NCI-H82 treated with DMSO at 0.1 percent for 48 hours (cell line): ENCODE data around the gene TFF1.

Source experiments
- DNase-seq: peaks from one replicate; lab custom pipeline; 2025; ENCODE audit not compliant: unreplicated experiment; lab: John Stamatoyannopoulos, UW

TFF1 gene

GRCh38 chr21:42319851-42320572 is 46.3 kb downstream of the TFF1 start:
- no peak for DNase-seq

- no peak for DNase-seq
These were observed 47.0 kb downstream of the TFF1 start for GRCh38 chr21:42319376-42319775.

- DNase-seq: no peak
These were observed 48.2 kb downstream of the TFF1 start for GRCh38 chr21:42317826-42318746.

GRCh38 chr21:42317341-42317741 is 49.0 kb downstream of the TFF1 start:
- no peak for DNase-seq

- no peak for DNase-seq
These were observed 49.4 kb downstream of the TFF1 start for GRCh38 chr21:42316891-42317290.

- no peak for DNase-seq
These were observed 50.9 kb downstream of the TFF1 start, which contains the start of gene TFF3 for GRCh38 chr21:42315296-42315891. TFF3 (minus strand) TSS chr21:42315409; CDS start chr21:42315374, 35 bp downstream.

GRCh38 chr21:42314616-42315295 is 51.6 kb downstream of the TFF1 start:
- DNase-seq: no peak

- DNase-seq: no peak
These were observed 52.8 kb downstream of the TFF1 start for GRCh38 chr21:42313501-42313969.

GRCh38 chr21:42312626-42313104 is 53.7 kb downstream of the TFF1 start:
- no peak for DNase-seq
